HEK293T (cell line): ENCODE results near the gene COL4A6.

Experiments
- BHLHE40 ChIP-seq: fragments of 450-650 bp; IDR thresholded peaks from 2 replicates; pipeline ENCODE4 v1.6.1; 2016; ENCODE audit warnings: mild to moderate bottlenecking, moderate library complexity, borderline replicate concordance
- ELF4 ChIP-seq: fragments of 450-650 bp; IDR thresholded peaks from 2 replicates; pipeline ENCODE4 v1.6.1; 2017; ENCODE audit warnings: antibody characterized with exemption
- FOXA1 ChIP-seq: fragments of 450-650 bp; IDR thresholded peaks from 2 replicates; pipeline ENCODE4 v1.6.1; 2016; ENCODE audit warnings: mild to moderate bottlenecking
- FOXM1 ChIP-seq: fragments of 450-650 bp; IDR thresholded peaks from 2 replicates; pipeline ENCODE4 v1.6.1; 2017; ENCODE audit warnings: mild to moderate bottlenecking, borderline replicate concordance
- HDGF ChIP-seq: fragments of 450-650 bp; IDR thresholded peaks from 2 replicates; pipeline ENCODE4 v1.6.1; 2017; ENCODE audit warnings: antibody characterized with exemption, borderline replicate concordance
- L3MBTL2 ChIP-seq: fragments of 450-650 bp; conservative IDR thresholded peaks from 2 replicates; pipeline ENCODE4 v1.6.1; 2016; ENCODE audit warnings: mild to moderate bottlenecking
- NFRKB ChIP-seq: fragments of 450-650 bp; IDR thresholded peaks from 2 replicates; pipeline ENCODE4 v1.6.1; 2016; ENCODE audit warnings: mild to moderate bottlenecking, moderate library complexity
- PKNOX1 ChIP-seq: fragments of 450-650 bp; IDR thresholded peaks from 2 replicates; pipeline ENCODE4 v1.6.1; 2016
- SP1 ChIP-seq: fragments of 450-650 bp; IDR thresholded peaks from 2 replicates; pipeline ENCODE4 v1.6.1; 2017
- ZNF384 ChIP-seq: fragments of 450-650 bp; IDR thresholded peaks from 2 replicates; pipeline ENCODE4 v1.6.1; 2016

GRCh38 chrX:108162265-108162664, 276.0 kb downstream of the COL4A6 start:
- TF ChIP-seq SP1 (no peak), HDGF (no peak), ELF4 (no peak), NFRKB (no peak), ZNF384 (no peak), L3MBTL2 (no peak), FOXM1 (no peak), FOXA1 (no peak), BHLHE40 (no peak), PKNOX1 (no peak)
